GM12801 (cell line): ENCODE measurements around the gene BRF1.

Source experiments
- TF ChIP-seq, protein P1 (sequence below): IDR thresholded peaks from one replicate; pipeline ENCODE4 v1.5.1; 2011; ENCODE audit warnings: control low read depth; ENCODE audit not compliant: insufficient read length; ENCODE audit errors: extremely low read depth

Gene BRF1

DNA sequence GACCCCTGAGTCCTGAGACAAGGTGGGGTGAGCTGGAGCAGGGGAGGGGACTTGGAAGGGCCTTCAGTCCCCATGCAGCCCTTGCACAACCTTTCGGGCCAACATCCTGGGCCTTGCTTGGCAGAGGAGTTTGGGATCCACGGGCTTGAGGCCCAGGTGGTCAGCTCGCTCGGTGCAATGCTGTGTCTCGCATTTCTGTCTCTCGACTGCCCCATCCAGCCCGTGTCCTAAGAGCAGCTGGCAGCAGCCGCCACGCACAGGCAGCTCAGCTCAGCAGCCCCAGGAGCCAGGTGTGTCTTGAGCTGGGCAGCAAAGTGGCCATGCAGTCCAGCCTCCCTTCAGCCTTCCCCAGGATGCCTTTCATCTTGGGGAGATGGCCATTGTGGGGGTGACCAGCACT is 24.5 kb upstream of the BRF1 start:
- TF ChIP-seq, protein P1, sequence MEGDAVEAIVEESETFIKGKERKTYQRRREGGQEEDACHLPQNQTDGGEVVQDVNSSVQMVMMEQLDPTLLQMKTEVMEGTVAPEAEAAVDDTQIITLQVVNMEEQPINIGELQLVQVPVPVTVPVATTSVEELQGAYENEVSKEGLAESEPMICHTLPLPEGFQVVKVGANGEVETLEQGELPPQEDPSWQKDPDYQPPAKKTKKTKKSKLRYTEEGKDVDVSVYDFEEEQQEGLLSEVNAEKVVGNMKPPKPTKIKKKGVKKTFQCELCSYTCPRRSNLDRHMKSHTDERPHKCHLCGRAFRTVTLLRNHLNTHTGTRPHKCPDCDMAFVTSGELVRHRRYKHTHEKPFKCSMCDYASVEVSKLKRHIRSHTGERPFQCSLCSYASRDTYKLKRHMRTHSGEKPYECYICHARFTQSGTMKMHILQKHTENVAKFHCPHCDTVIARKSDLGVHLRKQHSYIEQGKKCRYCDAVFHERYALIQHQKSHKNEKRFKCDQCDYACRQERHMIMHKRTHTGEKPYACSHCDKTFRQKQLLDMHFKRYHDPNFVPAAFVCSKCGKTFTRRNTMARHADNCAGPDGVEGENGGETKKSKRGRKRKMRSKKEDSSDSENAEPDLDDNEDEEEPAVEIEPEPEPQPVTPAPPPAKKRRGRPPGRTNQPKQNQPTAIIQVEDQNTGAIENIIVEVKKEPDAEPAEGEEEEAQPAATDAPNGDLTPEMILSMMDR = no peak

DNA sequence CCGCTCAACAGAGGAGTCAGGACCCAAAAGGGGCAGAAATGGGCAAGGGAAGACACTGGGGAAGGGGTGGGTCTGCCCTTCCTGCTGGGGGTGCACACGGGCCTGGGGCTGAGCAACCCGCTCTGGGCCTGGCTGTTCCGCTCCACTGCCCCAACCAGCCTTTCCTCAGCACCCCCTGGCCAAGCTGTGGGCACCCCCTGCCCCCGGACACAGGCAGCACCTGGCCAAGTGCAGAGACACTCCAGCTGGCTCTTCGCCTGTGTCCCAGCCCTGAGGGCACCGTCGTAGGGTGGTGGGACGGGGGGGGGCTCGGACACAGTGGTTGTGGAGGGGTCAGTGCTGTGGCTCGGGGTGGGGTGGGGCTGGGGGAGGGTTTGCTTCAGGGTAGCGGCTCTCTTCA is 24.1 kb upstream of the BRF1 start:
- TF ChIP-seq, protein P1 = no peak

DNA sequence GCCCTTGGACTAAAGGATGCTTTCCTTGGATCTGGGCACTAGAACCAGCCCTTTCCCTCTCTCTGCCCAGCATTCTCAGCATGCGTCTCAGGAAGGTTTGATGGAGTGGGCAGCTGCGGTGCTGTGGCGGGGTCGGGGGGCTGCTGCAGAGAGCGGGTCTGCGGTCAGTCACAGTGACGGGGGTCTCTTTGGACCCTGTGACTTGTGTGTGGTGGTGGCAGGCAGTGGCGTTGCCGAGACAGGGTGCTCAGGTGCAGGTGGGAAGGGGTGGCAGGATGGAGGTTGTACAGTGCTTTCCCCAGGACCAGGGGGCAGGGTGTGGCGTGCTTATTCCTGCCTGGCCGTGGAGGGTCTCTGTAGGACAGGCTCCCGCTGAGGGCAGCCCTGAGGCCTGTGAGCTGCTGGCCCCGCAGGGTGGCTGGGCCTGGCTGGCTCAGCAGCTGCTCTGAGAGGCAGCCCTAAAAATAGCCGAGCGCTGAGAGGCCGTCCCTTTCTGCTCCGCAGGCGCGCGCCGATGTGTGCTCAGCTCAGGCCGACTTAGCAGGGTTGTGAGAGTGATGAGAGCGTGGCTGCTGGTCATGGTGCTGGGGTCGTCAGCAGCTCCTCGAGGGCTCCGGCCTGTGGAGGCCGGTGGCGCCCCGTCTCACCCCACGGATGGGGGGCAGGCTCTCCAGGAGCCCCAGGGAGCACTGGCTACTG is 23.4 kb upstream of the BRF1 start:
- TF ChIP-seq, protein P1 = no peak

DNA sequence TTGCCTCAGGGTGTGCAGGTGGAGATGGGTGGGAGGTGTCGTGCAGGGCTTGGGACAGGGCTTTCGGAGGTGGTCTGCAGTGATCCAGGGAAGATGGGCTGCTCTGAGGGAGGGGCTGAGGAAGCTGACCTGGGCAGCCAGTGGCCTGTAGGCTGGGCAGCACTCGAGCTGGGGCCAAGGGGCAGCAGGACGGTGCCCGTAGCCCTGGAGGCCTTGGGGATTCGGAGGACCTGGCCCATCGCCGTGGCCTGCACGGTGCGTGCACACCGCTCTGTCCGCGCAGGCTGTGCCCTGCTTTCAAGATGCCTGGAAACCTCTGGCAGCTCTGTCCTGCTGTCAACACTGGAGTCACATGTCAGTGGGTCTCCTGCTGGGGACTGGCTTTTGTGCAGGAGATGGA is 22.9 kb upstream of the BRF1 start:
- TF ChIP-seq, protein P1 = no peak

DNA sequence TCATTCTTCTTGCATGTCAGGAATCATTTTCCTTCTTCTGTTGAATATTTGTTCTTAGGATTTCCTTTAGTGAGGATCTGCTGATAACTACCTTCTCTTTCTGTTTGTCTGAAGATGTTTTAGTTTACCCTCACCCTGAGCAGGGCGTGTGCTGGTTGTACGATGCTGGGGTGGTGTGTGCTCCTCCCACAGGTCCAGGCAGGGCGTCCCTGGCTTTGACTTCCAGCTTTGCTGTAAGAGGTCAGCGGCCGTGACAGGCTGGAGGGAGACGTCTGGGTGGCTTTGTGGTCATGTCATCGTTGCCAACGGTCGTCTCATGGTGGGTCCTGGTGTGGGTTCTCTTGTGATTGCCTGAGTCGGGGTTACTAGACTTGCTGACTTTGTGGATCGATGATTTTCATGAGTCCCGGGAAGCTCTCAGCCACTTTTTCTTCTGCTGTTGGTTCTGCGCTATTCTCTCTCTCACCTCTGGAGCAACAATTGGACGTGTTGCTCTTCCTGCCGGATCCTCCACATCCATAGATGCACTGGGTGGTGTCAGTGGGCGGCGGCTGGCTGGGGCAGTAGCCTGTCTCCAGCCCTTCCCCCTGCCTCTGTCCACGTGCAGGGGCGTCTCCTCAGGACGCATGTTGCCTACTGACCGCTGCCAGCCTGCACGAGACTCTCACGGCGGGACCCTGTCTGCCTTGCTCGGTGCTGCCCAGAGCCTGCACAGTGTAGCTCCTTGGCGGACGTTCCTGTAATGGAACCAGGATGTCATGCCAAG is 22.2 kb upstream of the BRF1 start:
- TF ChIP-seq, protein P1 = no peak

DNA sequence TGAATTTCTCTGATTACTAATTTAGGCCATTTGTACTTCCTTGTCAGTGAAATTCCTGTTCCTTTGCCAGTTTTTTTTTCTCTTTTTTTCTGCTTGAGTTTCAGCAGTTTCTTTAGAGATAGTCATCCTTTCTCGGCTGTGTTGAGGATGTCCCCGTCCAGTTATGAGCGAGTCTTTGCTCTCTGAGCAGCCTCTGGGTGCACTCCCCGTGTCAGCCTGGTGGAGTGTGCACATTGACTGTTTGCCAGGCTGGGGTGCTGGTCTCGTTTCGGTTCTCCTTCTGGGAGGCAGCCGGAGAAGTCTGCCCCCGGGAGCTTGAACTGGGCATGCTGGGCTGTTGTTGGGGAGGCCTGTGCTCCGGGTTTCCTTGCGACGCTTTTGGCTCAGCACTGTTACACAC is 16.7 kb upstream of the BRF1 start:
- TF ChIP-seq, protein P1 = no peak

DNA sequence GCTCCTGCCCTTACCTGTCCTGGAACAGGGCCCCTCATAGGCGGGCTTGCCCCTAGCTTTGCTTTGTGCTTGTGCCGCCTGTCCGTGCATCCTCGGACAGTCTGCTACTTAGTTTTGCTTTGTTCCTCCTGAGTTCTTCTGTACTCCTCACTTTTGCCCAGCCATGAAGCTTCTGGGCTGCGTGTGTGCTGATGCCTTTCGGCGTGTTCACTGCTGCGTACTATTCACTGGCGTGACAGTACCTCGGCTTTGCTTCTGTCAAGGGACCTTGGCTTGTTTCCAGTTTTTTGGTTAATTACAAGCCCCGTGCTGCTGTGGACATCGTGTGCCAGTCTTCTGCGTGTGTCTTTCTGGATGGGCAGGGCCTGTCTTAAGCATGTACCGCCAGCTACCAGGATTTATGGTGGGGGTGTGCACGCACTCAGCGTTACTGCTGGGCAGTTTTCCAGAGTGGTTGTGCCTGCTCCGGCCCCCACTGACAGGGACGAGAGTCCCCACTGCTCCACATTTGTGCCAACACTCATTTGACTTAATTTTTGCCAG is 16.2 kb upstream of the BRF1 start:
- TF ChIP-seq, protein P1 = no peak
